WERI-Rb-1 (cell line): Measurements from ENCODE around the gene ANO10.

Experiments
- DNase-seq: peaks from one replicate; pipeline ENCODE4 v3.0.0-alpha.2; 2020
- H3K27ac ChIP-seq: fragments of 250-450 bp; sonication (Bioruptor Pico); 2 replicates; pipeline ENCODE4 v1.5.1; 2020; ENCODE audit warnings: mild to moderate bottlenecking, moderate library complexity
- H3K27me3 ChIP-seq: fragments of 250-450 bp; sonication (Bioruptor Pico); 2 replicates; pipeline ENCODE4 v1.5.1; 2021; ENCODE audit warnings: mild to moderate bottlenecking, low read depth, moderate library complexity; ENCODE audit not compliant: insufficient read depth, severe bottlenecking
- H3K36me3 ChIP-seq: fragments of 250-450 bp; sonication (Bioruptor Pico); 2 replicates; pipeline ENCODE4 v1.5.1; 2020; ENCODE audit warnings: mild to moderate bottlenecking, moderate library complexity
- H3K4me3 ChIP-seq: 2 replicates; pipeline ENCODE4 v1.5.1; 2011; ENCODE audit warnings: low read depth, mild to moderate bottlenecking, control low read depth, low read length
- H3K9me3 ChIP-seq: fragments of 250-450 bp; sonication (Bioruptor Pico); 2 replicates; pipeline ENCODE4 v1.5.1; 2021; ENCODE audit warnings: mild to moderate bottlenecking, moderate library complexity; ENCODE audit not compliant: severe bottlenecking
- TF ChIP-seq, protein P1 (sequence below): IDR thresholded peaks from 2 replicates; pipeline ENCODE4 v1.5.1; 2011; ENCODE audit warnings: low read depth, mild to moderate bottlenecking, control low read depth, inconsistent platforms, low read length

ANO10 gene

DNA sequence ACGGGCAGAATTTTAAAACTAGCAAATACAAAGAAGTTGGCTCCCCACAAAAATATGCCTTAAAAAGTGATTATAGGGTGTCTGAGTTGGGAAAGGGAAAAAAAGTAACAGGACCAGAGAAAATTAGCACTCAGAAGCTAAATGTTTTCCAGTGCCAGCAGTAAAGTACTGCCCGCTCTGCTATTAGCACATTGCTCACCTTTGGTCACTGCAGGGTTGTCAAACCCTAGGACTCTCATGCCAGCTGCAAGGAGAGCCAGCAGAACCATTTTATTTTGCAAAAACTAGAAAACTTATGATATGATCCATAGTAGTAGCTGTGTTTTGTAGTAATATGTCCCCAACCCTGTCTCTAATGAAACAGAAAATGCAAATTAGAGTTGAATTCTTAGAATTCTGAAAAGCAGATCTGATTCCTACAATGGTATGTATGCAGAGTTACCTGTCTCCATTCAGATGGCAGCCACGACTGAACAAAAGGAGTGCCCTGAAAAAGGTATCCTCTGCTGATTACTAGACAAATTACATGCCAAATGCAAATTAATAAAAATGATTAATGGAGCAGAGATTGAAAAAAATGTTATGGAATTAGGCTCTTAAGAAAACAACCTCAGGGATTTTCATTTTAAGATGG lies 185.2 kb downstream of the ANO10 start:
- Histone ChIP-seq H3K9me3 (no peaks in the 10 kb centered on the region), H3K27me3 (no peaks in the 10 kb centered on the region), H3K4me3 (no peak overlapping the region), H3K36me3 (no peaks in the 10 kb centered on the region), H3K27ac (no peak overlapping the region)
- TF ChIP-seq, protein P1, sequence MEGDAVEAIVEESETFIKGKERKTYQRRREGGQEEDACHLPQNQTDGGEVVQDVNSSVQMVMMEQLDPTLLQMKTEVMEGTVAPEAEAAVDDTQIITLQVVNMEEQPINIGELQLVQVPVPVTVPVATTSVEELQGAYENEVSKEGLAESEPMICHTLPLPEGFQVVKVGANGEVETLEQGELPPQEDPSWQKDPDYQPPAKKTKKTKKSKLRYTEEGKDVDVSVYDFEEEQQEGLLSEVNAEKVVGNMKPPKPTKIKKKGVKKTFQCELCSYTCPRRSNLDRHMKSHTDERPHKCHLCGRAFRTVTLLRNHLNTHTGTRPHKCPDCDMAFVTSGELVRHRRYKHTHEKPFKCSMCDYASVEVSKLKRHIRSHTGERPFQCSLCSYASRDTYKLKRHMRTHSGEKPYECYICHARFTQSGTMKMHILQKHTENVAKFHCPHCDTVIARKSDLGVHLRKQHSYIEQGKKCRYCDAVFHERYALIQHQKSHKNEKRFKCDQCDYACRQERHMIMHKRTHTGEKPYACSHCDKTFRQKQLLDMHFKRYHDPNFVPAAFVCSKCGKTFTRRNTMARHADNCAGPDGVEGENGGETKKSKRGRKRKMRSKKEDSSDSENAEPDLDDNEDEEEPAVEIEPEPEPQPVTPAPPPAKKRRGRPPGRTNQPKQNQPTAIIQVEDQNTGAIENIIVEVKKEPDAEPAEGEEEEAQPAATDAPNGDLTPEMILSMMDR, result no peak
- no peak for DNase-seq

DNA sequence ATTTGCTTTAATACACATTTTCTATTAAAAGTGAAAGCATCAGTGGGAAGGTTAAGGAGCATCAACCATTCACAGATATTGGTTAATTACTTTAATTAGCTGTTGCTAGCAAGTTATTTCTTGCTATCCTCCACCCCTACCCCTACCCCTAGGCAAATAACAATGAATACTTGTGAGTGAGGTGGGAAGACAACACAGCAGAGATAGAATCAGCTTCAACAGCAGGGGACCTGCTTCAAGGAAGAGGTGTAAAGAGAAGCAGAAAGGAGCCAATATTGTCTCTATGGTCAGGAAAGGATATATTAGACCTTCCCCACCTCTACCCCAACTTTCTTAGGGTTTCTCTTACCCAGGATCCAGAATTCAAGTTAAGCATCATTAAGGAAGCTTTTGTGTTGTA lies 186.1 kb downstream of the ANO10 start:
- H3K27me3 ChIP-seq, result no peaks in the 10 kb centered on the region
- H3K36me3 ChIP-seq, result no peaks in the 10 kb centered on the region
- H3K9me3 ChIP-seq, result no peaks in the 10 kb centered on the region
- H3K4me3 ChIP-seq, result no peak overlapping the region
- DNase-seq, result no peak
- TF ChIP-seq, protein P1, result no peak
- H3K27ac ChIP-seq, result no peak overlapping the region

GRCh38 chr3:43434431-43434830 lies 187.4 kb downstream of the ANO10 start:
- H3K4me3 ChIP-seq, result no peak overlapping the region
- H3K9me3 ChIP-seq, result no peaks in the 10 kb centered on the region
- no peaks in the 10 kb centered on the region for H3K36me3 ChIP-seq
- DNase-seq, result no peak
- H3K27ac ChIP-seq, result no peak overlapping the region
- no peaks in the 10 kb centered on the region for H3K27me3 ChIP-seq
- TF ChIP-seq, protein P1, result no peak

DNA sequence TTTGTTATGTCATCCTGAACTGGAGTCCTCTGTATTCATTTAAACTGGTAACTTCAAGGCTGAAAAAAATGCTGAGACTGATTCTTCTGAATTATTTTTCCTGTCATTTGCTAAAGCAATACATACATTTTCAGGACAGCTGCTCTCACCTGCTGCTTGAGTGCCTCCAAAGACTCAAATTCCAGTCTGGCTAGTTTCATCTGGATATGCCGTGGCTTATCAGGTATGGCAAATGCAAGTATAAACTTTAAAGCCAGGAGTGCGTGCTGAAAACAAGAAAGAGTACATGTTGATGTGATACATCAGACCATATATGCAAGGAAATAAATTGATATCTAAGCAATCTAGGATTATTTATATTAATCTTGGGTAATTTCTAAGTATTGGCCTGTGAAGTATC lies 189.3 kb downstream of the ANO10 start:
- H3K36me3 ChIP-seq, result no peaks in the 10 kb centered on the region
- no peak for DNase-seq
- H3K4me3 ChIP-seq, result no peak overlapping the region

DNA sequence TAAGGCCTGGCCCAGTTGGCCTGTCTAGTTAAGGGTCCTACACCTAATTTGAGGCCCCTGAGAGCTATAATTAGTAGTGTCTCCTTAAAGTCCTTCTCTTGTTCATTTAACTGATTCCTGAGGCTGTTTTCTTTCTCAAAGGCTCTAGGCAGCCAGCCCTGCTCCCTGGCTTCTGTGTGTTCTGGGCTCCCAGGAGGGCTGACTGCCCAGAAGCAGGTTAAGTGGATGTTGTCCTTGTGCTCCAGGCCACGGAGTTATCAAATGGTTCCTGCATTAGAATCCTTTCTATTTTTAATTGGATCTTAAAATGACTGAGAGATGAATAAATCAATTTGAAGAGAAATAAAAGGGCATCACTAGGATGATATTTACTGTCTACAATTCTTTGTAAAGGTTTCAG lies 195.4 kb downstream of the ANO10 start:
- H3K27me3 ChIP-seq, result no peaks in the 10 kb centered on the region

More for the DNA sequence above, 189.3 kb downstream of the ANO10 start:
- H3K27me3 ChIP-seq, result no peaks in the 10 kb centered on the region
- H3K27ac ChIP-seq, result no peak overlapping the region
- H3K9me3 ChIP-seq, result no peaks in the 10 kb centered on the region
- TF ChIP-seq, protein P1, result no peak

More for the DNA sequence above, 195.4 kb downstream of the ANO10 start:
- DNase-seq, result no peak
- Histone ChIP-seq H3K36me3 (no peaks in the 10 kb centered on the region), H3K9me3 (no peaks in the 10 kb centered on the region), H3K4me3 (no peak overlapping the region), H3K27ac (no peak overlapping the region)
- TF ChIP-seq, protein P1, result no peak
